UCSD-AML1 (cell line): ENCODE results near the gene ELF1.
"Not testable (repeated sequence)": the region's sequence is repeated elsewhere in the genome, so short reads cannot be mapped to it uniquely, and the experiment has no call there.

Experiments
- DNase-seq: peaks from one replicate; lab custom pipeline; 2025; ENCODE audit not compliant: unreplicated experiment; lab: John Stamatoyannopoulos, UW

The ELF1 gene

DNA sequence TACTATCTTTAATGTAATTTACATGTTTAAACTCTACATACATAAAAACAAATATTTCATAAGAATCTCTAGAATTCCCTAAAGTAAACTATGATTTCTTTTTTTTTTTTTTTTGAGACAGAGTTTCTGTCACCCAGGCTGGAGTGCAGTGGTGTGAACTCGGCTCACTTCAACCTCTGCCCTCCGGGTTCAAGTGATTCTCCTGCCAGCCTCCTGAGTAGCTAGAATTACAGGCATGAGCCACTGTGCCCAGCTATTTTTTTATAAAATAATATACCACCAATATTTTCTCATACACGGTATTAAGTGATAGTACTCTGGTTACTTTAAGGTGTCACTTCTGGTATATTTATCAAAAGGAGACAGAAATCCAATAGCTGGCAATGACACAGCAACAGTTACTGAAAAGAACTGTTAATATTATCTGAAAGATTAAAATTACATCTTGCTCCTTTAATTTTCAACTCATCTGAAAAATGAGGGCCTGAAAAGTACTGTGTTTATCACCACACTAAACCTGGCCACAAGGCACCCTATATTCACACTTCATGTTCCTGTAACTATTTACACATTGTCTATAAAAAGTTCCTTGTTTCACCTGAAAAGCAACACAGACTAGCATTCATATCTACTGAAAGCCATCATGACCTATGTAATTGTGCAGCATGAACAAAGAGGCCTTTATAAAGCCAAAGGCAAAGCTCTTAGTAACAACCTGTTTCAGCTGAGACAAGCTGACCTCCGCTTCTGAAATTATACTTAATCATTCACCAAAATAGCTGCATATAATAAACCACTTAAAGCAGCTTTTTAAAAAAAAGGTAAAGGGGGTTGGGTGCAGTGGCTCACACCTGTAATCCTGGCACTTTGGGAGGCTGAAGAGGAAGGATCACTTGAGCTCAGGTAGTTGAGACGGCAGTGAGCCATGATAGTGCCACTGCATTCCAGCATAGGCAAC is 123.6 kb downstream of the ELF1 start:
- no peak for DNase-seq

DNA sequence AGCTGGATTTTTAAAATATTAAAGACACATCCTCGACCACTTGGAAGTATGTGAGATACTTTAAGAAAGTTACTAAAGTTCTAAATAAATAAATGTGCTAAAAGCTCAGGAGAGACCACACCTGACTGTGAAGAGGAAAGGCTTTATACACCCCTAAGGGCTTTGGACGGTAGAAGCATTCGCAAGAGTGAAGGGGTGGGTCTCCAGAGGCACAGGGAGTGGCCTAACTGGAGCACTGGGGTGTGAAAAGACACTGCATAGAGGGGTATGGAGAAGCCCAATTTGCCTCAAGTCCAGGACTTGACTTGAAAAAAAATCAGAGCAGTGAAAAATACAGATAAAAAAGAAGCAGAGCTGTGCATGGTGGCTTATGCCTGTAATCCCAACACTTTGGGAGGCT is 125.5 kb downstream of the ELF1 start:
- not testable (repeated sequence) for DNase-seq

DNA sequence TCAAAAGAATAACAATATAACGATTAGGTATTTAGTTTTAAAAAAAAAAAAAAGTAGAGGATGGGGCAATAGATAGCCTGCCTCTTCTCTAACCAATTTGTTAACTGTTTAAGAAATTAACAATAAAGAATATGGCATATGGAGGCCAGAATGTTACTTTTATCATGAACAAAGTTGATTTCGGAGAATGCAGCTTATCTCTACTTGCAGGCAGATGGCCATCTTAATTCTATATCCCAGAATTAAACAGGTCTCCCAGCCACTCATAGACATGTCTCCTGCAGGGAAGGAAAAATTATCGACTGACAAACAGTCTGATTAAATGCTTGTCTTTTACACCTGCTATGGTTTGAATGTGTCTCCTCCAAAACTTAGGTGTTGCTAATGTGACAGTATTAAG is 133.1 kb downstream of the ELF1 start:
- DNase-seq: no peak

DNA sequence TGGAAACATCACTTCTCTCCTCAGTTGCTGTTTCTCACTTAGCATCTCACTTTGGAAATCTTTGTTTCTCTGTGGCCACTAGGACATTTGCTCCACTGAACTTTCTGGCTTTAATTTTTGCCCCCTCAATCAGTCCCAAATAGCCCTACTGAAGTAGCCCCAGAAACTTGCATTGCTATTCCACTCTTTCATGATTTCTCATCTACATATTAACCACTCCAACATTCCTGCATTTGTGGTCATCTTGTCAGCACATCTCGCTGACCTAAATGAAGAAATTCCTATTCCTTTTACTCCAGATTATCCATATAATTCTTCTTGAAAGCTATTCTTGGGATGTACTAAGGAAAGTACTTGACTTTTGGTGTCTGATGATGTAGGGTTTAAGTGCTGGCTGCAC is 134.9 kb downstream of the ELF1 start:
- DNase-seq: not testable (repeated sequence)
